ENCODE results near the gene CRHR1. TPM values are rescaled to one million over a fixed set of nuclear protein-coding genes. Genes with fewer than 3 reads are reported as not detected.

CRHR1 gene
- total RNA-seq, 1 experiment from 2014 or later = not detected

DNA sequence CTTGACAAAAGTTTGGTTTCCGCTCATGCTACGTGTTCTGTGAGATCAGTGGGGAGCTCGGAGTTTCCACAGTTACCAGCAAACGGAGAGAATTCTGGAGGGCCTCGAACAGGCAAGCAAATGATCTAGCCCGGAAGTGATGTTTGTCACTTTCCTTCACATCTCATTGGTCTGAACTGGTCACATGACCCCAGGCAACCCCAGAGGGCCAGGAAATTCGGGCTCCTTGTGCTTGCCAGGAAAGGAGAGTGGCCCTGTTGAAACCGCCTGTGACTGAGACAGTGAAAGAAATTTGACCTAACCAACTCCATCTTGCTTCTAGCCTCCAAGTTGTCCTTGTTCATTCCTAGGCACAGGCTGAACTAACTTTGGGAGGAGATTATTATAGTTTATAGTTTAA is 83.6 kb downstream of the CRHR1 start:
- no peak for DNase-seq (ENCODE audit: low spot score)

DNA sequence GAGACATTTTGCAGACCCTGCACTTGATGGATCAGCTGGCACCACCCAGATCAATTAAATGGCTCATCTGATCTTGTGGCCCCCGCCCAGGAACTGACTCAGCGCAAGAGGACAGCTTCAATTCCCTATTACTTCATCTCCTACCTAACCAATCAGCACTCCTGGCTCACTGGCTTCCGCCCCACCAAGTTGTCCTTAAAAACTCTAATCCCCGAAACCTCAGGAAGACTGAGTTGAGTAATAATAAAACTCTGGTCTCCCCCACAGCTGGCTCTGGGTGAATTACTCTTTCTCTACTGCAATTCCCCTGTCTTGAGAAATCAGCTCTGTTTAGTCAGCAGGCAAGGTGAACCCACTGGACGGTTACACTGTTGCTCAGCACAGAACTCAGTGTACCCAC is 84.2 kb downstream of the CRHR1 start:
- DNase-seq (ENCODE audit: low spot score) = no peak

DNA sequence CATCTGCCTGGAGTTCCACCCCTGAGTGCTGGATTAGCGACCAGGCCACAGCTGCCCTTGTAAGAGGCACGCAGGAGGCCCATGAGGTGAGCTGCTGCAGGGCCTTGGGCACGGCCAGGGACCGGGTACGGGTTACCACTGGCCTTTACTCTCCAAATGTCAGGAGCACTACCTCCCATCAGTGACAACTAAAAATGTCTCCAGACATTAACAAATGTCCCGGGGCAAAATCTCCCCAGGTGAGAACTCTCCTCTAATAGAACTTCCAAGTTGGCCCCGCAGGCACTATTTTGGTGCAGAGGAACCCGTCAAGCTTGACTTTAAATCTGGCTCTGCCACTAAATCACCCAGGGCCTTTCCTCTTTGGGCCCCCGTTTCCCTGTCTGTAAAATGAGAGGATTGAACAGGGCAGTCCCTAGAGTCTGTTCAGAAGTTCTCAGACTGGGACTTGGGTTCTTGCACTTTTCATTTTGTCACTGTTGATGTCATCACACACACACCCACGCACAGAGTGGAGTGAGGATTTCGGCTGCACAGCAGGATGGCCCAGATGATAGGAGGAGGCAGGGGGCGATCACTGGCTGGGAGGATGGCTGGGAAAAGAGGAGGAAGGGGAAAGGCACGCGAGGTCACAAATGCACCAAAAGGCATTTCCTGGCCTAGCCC is 85.7 kb downstream of the CRHR1 start:
- no peak for DNase-seq (ENCODE audit: low spot score)

DNA sequence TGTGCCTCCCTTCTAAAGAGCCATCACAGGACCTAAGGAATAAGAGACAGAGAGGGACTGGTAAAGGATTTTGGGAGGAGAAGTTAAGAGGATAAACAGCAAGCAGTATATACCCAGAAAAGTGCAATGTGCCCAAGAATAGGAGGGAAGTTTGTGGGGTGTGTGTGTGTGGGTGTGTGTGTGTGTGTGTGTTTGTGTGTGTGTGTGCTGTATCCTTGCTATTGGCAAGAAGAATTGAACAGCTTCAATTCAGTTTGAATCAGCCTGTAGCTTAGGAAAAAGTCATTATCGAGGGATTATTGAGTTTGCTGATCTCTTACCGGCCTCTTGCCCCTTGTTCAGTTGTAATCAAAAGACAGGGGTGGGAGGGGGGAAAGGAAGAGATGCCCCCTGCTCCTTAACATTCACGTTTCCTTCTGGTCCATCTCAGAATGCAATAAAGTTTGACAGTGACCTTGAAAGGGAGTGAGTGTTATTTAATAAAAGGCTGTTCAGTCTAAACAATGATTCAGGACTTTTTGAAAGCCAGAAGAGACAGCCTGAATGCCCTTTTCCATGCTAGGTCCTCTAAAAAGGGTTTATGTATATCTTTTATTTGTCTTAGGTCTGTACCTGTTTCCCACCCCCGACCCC is 86.3 kb downstream of the CRHR1 start:
- no peak for DNase-seq (ENCODE audit: low spot score)

DNA sequence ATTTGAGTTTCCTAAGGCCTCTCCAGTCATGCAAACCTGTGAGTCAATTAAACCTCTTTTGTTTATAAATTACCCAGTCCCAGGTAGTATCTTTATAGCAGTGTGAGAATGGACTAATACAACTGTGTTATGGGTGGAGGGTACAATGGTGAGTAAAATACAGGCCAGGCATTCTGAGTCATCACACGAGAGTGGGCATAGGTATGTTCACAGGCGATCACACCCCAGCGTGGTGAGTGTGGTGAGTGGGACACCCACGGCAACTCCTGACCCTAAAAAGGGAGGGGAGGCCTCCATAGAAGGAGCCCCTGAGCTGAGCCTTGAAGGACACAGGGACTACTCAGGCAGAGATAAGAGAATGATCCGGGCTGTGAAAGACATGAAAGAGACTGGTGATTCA is 87.6 kb downstream of the CRHR1 start:
- DNase-seq (ENCODE audit: low spot score) = no peak

DNA sequence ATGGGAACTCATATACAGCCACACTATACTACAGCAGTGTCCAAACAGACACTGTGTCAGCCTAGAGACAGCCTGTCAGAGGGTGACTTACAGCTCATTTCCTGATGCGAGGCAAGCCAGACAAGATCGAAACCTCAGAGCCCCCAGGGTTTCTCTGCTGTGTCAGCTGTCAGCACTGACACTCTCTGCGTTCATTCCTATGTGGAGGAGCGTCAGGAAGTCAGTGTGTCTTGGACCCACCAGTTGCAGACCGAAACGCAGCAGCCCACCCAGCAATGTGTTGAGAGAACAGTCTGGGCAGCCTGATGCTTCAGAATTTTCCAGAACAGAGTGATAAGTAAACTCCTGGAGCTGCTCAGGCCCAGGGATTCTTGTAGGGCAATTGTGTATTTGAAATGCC is 89.6 kb downstream of the CRHR1 start:
- no peak for DNase-seq (ENCODE audit: low spot score)

DNA sequence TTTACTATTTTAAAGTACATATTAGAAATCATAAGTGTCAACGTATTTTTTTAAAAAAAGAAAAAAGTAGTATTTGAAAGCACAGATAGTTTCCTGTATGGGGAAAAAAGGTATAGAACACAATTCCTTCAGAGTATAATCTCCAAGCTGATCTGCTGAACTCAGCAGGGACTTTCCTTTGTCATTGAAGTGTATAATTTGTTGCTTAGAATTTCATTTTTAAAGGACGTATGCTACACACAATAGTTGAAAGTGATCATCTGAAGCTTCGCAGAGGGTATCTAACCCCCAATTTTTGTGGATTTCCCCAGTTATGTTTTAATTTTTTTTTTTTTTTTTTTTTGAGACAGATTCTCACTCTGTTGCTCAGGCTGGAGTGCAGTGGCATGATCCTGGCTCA is 90.0 kb downstream of the CRHR1 start:
- DNase-seq (ENCODE audit: low spot score) = no peak

DNA sequence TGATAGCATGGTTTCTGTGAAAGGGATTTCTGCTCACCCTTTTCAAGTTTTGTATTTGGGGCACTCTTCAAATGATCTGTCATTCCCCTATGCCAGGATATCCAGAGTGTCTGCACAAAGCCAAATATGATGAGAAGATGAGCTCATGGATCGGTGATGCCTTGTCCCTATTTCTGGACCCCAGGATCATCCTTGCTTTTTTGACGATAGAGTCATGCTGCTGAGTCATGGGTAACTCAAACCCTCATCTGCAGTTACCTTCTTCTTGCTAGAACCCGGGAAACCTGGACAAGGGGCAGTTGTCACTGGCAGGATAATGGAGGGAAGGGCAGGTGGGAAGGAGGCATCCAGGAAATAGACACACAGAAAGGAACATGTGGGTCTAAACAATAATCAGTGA is 92.4 kb downstream of the CRHR1 start:
- DNase-seq (ENCODE audit: low spot score) = no peak

DNA sequence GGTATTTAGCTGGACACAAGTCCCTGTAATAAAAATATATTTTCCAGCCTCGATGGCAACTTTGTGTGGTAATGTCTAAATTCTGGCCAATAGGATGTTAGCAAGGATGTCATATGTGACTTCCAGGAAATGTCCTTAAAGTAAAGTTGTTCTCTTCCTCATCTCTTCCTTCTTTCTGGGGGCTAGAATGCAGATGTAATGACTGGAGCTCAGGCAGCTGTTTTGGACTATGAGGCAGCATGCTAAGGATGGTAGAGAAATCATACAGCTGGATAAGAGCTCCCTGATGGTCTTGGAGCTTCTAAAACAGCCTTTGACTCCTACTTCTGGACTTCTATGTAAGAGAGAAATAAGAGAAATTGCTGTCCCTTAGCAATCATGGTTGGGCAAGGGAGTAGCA is 93.3 kb downstream of the CRHR1 start:
- DNase-seq (ENCODE audit: low spot score) = no peak

DNA sequence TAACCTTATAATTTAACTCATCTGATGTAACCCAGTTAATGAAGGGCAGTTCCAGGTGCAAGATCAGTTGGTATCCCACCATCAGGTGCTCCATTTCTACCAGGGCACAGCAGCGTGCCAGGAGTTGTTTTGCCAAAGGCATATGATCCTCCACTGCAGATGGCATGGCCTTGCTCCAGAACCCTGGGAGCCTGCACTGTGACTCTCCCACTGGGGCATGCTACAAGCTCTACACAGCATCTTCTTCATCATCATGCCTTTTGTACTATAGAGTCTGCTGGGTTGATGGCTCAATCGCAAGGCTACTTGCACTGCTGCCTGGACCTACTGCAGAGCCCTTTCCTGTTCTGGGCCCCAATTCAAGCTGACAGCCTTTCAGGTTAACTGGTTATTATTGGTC is 98.9 kb downstream of the CRHR1 start:
- no peak for DNase-seq (ENCODE audit: low spot score)

Other genes starting within 250 kb of the CRHR1 start
- gene SPPL2C, start 60.6 kb downstream of the CRHR1 start, total RNA-seq (2014; rRNA removed; shearing (Covaris generic)) = not detected in 2 replicates
- gene MAPT, start 110.2 kb downstream of the CRHR1 start, total RNA-seq (2014; rRNA removed; shearing (Covaris generic)) = 0.08 and 0.44 TPM in 2 replicates
- not detected in 2 replicates for gene STH, start 214.9 kb downstream of the CRHR1 start, total RNA-seq (2014; rRNA removed; shearing (Covaris generic))

All from HT-29 (cell line).